ENCODE measurements around the gene LMLN.
"Not testable (repeated sequence)": the region's sequence is repeated elsewhere in the genome, so short reads cannot be mapped to it uniquely, and the experiment has no call there.

Gene LMLN

DNA sequence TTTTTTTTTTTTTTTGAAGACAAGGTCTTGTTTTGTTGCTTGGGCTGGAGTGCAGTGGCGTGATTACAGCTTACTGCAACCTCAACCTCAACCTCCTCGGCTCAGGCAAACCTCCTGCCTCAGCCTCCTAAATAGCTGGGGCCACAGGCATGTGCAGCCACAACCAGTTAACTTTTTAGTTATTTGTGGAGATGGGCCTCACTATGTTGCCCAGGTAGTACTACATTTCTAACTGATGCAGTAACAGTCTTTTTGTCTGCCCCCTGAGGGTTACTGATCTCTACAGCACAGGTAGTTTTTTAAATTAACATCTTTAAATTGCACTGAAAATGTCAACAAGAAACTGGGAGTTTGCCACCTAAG is 3.4 kb upstream of the LMLN start:
- DNase-seq (ENCODE audit: low read depth) = no peak

DNA sequence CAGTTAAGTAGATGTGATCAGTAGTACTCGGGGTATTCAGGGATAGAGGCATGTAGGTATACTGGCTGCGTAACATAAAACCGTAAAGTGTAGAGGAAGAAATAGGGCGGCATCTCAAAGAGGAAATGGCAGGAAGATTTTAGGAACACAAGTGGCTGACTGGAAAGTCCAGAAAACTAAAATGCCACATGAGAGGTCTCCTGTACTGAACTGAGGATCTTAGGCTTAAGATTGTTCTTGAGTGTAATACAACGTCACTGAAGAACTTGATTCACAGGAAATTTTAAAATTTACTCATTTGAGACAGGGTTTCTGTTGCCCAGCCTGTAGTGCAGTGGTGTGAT is 2.3 kb upstream of the LMLN start:
- DNase-seq (ENCODE audit: low read depth) = no peak

DNA sequence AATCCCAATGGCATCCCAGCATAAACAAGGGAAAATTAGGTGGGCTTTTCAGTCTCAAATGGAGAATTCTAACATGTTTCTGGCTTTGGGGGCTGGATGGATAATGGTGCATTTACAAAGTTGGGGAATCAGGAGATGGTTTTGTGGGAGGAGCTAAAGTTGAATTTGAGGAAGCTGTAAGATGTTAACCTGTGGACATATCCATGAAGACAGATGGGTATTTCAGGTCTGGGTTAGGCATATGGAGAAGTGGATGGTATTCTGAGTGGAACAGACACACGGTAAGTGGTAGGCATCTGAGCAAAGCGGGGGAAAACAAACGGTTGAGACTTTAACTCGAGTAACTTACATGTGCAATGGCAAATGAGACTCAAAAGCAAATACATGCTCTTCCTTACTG is 1.7 kb upstream of the LMLN start:
- DNase-seq (ENCODE audit: low read depth) = no peak

DNA sequence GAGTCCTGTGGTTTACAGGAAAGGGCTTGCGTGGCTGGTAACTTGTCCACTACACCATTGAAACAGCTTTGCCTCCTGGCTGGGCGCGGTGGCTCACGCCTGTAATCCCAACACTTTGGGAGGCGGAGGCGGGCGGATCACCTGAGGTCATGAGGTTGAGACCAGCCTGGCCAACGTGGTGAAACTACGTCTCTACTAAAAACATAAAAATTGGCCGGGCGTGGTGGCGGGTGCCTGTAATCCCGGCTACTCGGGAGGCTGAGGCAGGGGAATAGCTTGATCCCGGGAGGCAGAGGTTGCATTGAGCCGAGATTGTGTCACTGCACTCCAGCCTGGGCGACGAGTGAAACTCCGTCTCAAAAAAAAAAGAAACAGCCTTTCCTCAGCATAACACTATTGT is 1.2 kb upstream of the LMLN start:
- not testable (repeated sequence) for DNase-seq (ENCODE audit: low read depth)

DNA sequence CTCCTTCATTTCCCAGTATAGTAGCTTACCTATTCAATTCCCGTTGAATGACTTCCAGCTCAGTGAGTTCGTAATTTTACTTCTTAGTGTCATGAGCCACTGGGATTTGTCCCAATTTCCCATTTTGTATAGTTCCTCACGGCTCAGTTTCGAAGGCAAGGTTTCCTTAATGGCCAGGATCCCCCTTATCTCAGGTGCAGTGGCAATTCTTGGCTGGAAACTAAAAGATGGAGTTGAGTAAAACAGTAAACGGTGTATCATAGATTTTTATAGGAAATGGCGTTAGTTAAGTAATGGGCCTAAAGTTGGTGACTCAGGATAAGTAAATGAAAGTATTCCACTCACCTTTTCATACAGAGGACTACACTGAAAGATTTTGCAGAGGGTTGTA is 522 bp upstream of the LMLN start:
- no peak for DNase-seq (ENCODE audit: low read depth)

DNA sequence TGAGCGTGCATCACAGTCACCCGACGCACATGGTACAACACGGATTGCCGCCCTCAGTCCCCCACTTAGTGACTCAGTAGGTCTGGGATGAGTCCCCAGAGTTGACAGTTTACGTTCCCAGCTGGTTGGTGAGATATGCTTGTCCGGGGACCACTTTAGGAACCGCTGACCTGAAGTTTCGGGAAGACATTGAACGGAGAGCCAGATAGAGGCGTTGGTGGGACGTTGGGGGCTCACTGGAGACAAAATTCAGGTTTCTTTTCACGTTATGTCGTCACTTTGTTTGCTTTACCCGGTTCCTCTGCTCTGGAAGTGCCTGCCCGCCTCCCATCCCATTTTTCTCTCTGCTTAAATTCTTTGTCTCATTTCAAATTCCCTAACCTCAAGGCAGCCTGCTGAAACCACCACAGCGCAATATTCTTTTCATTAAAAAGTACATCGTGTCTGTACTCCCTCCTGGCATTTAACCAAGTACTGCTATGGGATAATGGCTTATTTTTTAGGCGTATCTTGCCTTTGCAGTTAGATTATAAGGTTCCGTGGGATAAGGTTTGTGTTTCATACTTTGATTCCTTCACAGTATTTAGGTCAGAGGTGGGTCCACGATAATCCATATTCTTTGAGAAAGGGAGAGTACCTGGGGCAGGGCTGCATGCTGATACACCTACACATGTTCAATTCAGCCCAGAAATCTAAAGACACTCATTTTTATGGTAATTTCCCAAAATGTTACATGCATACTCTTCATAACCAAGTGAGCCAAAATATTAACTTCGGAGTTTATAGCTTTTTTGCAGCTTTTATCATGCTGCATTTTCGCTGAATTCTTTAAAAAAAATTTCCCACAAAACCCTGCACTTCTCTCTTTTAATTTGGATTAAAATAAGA is 921 bp downstream of the LMLN start:
- DNase-seq (ENCODE audit: low read depth) = peak; percentile 35

DNA sequence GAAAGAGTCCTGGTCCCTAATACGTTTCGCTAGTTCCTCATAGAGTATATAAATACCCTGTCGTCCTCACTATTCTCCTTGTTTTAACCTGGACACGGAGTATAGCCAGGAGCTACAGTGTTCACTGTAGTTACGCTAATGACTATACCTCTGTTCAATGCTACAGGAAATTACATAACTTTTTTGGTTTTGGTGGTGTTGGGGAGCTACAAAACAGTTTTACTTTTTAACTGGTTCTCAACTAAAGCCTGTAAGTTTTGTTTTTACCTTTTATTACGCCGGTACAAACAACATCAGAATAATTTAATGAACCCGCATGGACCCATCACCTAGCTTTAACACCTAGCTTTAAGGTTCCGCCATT is 1.5 kb downstream of the LMLN start:
- DNase-seq (ENCODE audit: low read depth) = no peak

DNA sequence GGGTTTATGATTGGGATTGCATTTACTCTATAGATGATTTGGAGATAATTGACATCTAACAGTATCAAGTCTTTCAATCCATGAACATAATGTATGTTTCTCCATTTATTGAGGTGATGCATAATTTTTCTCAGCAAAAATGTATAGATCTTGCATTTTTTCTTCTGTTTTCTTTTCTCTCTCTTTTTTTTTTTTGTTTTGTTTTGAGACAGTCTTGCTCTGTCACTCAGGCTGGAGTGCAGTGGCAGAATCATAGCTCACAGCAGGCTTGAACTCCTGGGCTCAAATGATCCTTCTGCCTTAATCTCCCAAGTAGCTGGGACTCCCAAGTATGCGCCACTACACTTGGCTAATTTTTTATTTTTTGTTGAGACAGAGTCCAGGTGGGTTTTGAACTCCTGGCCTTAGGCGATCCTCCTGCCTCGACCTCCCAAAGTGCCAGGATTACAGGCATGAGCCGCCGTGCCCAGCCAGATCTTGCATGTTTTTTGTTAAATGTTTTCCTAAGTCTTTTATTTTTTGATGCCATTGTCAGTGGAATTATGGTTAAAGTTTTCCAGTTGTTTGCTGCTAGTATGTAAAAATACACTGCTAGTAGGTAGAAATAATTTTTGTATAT is 3.1 kb downstream of the LMLN start:
- DNase-seq (ENCODE audit: low read depth) = no peak

DNA sequence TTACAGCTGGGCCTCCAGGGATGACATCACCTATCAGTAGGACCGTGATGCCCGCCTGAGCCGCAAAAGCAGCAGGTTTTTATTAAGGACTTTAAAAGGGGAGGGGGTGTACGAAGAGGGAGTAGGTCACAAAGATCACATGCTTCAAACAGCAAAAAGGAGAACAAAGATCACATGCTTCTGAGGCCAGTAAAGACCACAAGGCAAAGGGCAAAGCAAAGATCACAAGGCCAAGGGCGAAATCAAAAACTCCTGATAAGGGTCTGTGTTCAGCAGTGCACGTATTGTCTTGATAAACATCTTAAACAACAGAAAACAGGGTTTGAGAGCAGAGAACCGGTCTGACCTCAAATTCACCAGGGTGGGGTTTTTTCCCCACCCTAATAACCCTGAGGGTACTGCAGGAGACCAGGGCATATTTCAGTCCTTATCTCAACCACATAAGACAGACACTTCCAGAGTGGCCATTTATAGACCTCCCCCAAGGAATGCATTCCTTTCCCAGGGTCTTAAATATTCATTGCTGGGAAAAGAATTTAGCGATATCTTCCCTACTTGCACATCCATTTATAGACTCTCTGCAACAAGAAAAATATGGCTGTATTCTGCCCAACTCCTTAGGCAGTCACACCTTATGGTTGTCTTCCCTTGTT is 7.4 kb downstream of the LMLN start:
- not testable (repeated sequence) for DNase-seq (ENCODE audit: low read depth)

DNA sequence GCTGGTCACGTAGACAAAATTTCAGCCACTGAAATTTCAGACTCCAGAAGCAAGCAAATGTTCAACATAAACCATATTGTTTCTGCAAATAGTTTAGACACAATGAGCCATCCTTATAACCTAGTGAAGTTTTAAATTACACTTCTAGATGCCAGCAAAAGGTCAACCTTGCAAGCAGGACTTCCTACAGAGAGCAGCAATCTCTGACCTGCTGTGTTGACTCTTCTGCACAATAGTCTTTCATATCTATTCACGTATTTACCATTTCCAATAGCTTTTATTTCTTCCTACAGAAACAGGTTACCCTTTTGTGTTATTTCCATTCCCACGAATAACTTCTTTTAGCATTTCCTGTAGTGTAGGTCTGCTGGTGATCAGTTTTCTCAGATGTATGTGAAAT is 10.6 kb downstream of the LMLN start:
- no peak for DNase-seq (ENCODE audit: low read depth)

DNA sequence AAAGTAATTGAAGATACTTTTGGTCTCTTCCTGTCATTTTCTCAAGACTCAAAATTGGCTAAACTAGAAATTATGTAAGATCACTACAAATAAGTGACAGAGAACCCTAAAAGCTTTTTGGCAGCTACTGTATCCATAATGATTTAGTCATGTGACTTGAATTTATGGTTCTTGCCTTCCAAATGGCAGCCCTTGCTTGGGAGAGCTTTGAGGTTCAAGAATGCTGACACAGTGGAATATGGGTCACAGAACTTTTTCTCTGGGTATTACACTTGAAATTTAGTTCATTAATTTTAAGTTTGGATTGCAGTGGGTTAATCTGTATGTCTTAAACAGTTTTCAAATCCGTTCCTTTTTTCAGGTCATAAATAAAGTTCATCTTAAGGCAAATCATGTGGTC is 14.0 kb downstream of the LMLN start:
- no peak for DNase-seq (ENCODE audit: low read depth)

DNA sequence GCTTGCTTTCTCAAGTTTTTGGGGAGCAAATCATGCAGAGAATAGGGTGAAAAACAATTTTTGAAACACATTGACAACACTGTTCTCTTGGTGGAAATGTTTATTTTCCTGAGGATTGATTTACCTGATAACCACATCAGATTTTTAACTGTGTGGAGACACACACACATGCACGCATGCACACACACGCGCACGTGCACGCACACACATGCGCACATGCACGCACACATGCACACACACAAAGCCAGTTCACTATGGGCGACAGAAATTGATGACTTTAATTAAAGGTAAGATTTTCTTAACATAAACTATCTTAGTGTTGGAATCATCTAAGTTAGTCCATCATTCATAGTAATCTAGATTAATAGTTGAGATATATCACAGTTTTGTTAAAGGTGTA is 15.3 kb downstream of the LMLN start:
- DNase-seq (ENCODE audit: low read depth) = no peak

DNA sequence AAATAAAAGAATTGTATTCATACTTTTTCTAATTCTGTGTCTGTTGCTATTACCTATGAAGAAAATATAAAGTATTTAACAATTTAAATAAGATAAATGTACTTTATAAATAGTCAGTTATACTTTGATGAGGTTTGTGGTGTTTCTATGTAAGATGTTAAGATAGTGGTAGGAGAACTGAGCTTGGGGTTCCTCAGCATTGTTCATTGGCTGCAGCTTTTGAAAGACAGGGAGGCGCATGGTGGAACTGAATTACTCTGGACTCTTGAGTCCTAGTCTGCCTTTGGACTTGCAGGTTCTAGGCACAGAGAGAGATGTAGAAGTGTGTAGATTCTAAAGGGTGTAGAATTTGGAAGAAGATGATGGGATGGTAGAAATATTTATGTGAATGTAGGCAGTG is 23.1 kb downstream of the LMLN start:
- no peak for DNase-seq (ENCODE audit: low read depth)

DNA sequence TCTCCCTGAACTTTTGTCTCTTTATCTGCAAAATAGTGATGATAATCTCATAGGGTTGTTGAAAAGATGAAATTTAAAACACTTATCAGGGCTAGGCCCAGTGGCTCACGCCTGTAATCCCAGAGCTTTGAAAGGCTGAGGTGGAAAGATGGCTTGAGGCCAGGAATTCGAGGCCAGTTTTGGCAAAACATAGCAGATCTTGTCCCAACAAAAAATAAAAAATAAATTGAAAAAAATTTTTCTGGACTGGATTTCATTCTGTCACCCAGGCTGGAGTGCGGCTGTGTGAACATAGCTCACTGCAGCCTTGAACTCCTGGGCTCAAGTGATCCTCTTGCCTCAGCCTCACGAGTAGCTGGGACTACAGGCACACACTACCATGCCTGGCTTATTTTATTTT is 29.6 kb downstream of the LMLN start:
- no peak for DNase-seq (ENCODE audit: low read depth)

DNA sequence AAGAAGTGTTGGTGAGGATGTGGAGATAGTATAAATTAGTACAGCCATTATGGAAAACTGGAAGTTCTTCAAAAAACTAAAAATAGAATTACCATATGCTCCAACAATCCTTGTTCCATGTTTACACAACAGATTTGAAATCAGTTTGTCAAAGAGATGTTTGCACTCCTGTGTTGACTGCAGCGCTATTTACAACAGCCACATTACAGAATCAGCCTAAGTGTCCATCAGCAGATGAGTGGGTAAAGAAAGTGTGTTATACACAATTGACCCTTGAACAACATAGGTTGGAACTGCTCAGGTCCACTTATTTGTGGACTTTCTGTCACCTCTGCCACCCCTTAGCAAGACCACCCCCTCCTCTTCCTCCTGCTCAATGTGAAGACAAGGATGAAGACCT is 34.7 kb downstream of the LMLN start:
- DNase-seq (ENCODE audit: low read depth) = no peak

DNA sequence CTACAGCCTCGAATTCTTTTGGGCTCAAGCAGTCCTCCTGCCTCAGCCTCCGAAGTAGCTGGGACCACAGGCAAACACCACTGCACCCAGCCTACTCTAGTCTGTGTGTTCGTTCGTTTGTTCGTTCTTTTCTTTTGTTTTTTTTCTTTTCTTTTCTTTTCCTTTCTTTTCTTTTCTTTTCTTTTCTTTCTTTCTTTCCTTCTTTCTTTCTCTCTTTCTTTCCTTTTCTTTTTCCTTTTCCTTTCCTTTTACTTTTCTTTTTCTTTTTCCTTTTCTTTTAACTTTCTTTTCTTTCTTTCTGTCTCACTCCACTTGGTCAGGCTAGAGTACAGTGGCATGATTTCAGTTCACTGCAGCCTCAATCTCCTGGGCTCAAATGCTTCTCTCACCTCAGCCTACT is 36.8 kb downstream of the LMLN start:
- no peak for DNase-seq (ENCODE audit: low read depth)

DNA sequence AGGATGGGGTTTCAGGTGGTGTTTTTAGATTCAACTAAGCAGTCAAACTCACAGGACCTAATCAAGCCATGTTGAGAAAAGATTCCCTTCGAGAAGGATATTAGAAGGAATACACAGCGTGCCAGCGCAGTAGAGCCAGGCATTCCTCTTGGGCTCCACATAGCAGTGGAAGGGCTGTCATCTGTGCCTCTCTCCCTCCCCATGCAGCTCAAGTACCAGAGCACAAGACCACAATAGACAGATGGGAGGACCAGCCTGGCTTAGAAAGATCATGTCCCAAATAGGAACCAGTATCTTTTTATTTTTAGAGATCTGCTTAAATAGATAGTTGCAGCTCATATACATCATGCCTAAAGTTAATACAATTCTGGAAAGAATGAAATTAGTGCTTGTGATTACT is 37.9 kb downstream of the LMLN start:
- DNase-seq (ENCODE audit: low read depth) = no peak

DNA sequence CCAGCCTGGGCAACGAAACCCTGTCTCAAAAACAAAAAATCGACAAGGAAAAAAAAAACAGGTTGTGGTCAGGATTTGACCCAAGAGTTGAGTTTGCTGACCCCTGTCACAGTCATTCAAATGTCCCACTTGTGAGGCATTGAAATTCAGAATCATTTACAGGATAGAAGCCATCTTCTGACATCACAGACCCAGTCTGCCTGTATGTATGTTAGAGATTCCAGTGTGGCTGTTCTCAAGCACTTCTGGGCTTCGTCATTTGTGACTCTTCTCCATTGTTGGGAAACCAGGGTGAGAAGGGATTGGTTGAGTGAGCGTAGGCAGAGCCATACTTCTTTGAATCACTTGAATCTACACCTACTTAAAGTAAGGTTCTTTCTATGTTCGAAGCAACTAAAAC is 57.1 kb downstream of the LMLN start:
- DNase-seq (ENCODE audit: low read depth) = no peak

DNA sequence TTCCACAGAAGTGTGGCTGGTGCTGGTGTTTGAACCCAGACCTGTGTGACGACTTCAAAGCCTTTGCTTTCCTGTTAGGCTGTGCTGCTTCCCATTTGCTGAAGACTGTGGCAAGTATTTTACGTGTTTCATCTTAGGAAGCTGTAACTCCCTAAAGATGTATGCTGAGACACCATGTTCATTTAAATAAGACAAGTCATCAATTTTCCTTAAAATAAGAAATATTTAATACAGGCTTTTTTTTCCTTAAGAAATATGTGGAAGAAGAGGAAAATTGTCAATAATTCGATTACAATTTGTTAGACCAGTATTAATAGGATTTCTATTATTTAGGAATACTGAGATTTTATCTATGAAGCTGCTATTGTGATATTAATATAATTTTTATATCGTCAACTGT is 58.4 kb downstream of the LMLN start:
- DNase-seq (ENCODE audit: low read depth) = no peak

DNA sequence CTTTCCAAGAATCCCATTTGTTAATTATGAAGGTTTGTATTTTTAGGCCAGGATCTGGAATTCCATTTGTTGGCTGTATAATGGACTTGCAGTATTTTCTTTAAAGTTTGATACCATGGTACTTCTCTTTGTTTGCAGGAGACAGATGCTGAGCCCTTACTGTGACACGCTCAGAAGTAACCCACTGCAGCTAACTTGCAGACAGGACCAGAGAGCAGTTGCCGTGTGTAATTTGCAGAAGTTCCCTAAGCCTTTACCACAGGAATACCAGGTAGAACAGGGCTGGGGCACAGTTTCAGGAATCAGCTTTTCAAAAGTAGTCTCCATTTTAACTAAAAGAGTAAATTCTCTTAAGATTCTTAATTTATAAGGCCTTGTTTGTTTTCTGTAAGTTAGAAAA is 59.1 kb downstream of the LMLN start:
- no peak for DNase-seq (ENCODE audit: low read depth)

DNA sequence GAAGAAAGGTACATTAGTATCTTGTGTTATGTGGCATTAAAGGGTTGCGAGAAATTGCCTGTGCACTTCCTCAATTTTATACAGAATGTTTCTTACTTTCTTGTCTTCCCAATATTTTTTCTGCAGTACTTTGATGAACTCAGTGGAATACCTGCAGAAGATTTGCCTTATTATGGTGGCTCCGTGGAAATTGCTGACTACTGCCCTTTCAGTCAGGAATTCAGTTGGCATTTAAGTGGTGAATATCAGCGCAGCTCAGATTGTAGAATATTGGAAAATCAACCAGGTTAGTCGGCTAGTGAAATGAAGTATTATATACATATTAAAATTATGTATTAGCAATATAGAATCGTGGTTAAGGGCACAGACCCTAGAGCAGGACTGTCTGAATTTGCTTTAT is 61.3 kb downstream of the LMLN start:
- DNase-seq (ENCODE audit: low read depth) = no peak

DNA sequence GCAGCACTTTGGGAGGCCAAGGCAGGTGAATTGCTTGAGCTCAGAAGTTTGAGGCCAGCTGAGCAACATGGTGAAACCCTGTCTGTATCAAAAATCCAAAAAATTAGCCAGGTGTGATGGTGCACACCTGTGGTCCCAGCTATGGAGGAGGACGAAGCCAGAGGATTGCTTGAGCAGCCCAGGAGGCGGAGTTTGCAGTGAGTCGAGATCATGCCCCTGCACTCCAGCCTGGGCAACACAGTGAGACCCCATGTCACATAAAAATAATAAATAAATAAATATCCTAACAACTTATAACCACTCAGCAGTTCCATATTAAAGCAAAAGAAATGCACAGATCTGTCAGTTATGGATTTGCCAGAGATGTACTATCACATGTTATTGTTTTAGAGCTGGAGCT is 62.6 kb downstream of the LMLN start:
- no peak for DNase-seq (ENCODE audit: low read depth)

DNA sequence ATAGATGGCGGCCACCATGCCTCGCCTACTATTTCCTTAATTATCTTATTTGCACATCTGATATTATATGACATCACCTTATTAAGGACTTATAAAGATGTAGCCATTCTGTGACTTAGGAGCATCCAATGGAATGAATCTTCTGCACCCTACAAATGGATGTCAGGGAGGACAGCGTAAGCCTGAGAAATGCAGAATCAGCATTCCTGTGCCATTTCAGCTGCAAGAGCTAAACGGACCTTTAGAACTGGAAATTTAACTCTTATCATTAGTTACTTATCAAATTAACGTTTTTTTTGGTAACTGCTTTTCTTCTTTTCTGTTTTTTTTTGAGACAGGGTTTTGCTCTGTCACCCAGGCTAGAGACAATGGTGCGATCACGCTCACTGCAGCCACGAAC is 65.6 kb downstream of the LMLN start:
- DNase-seq (ENCODE audit: low read depth) = no peak

DNA sequence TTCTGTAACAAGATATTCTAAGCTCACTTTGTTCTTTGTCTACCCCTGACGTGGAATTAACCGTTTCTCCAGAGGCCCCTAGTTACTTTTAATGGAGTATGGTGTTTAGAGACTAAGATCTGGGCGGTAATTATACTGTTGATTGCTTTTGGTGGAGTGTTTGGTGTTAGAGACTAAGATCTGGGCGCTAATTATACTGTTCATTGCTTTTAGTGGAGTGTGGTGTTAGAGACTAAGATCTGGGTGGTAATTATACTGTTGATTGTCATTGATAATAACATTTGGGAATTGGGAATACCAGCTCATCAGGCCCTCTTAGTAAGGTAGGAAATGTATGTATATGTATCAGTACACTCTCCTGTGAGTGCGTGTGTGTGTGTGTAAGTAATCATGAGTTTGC is 66.6 kb downstream of the LMLN start:
- DNase-seq (ENCODE audit: low read depth) = no peak
